IPS DF 19.7 (cell line): ENCODE results near the gene ANO6.

Experiments used
- DNase-seq: peaks from one replicate; pipeline ENCODE4 v3.0.0-alpha.2; 2013; ENCODE audit warnings: low read depth, low spot score

ANO6 gene

DNA sequence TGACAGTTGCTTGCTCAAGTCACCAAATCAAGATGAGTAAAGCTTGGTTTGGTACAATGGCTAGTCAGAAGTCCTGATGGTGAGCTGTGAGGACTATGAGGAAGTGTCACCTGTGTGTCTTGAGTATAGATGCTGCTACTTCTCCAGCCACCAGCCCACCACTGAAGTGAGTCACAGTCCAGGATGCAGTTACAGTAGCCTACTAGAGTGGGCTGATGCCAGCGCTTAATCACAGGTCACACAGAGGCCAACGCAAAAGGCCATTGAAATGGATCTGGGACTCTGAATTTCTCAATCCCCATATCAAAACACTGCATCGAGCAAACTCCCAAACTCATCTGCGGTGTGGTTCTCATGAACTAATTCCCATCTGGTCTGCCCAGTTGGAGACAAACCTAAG, 223.1 kb downstream of the ANO6 start:
- no peak for DNase-seq

DNA sequence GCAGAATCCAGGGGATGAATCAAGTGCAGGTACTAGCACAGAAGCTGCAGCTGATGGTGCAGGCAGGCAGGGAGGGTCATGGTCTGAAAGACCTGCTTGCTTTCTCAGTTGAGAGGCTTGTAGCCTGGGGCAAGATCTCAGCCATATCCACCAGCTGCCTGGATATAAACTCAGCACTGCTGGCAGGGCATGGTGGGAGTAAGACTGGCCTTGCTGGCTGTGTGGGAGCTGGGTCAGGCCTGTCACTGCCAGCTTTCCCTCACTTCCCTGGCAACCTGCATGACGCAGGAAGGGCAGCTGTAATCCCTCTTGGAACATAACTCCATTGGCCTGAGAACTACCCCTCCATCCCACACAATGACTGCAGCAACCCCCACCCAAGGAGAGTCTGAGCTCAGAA, 230.1 kb downstream of the ANO6 start:
- DNase-seq: no peak

DNA sequence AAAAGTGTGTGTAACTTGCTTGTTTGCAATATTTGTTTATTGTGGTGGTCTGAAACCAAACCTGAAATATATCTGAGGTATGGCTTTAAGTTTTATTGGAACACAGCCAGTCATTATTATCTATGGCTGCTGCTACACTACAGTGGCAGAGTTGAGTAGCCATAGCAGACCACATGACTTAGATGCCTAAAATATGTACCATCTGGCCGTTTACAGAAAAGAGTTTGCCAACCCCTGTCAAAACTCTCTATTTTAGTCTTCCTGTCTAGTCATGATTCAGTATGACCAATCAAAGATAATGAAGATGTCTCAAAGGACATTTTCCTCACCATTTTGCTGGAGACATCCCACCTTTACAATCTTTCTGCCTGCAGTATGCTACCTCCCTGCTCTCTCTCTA, 242.3 kb downstream of the ANO6 start:
- DNase-seq: no peak

DNA sequence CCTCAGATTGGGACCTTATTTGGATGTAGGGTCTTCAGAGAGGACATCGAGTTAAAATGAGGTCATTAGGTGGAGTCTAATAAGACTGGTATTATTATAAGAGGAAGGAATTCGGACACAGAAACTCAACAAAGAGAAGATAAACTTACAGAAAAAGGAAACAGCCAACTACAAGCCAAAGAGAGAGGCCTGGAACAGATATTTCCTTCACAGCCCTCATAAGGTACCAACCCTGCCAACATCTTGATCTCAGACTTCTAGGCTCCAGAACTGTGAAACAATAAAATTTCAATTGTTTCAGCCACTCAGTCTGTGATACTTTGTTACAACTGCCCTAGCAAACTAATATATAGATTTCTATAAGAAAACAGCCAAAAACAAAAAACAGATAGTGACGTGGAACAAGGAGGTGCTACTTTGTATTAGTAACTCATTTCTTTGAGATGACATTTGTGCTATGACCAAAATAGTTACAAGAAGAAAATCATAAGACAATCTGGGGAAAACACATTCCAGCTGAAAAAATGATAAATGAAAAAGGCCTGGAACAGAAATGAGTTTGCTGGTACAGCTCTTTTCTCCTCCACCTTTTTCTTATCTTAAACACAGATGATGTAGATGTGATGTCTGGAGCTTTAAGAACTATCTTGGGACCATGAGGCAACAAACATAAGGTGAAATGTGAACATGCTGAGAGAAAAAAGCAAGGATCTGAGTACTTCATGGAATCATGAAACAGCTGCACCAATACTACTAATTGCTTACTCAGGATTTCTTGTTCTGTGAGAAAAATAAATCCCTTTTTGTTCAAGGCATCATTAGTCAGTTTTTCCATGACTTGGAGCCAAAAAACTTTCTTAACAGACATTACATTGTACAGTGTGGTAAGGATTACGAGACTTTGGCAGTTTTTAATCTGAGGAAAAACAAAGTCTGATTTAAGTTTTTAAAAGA, 243.2 kb downstream of the ANO6 start:
- DNase-seq: no peak

DNA sequence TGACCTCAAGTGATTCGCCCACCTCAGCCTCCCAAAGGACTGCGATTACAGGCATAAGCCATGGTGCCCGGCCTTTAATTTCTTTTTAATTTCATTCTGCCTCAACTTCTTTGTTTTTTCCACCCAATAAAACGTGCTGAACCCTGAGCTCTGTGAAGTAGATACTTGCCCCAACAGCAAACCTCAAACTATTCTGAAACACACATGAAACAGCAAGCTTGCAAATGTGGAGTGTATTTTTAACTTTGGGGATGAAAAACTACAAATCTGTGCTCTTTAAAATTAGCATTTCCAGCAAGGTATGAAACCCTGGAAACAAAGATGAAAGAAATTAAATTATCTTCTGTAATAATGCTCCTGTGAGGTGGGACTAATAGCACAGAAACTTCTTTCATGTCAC, 246.6 kb downstream of the ANO6 start:
- DNase-seq: no peak

DNA sequence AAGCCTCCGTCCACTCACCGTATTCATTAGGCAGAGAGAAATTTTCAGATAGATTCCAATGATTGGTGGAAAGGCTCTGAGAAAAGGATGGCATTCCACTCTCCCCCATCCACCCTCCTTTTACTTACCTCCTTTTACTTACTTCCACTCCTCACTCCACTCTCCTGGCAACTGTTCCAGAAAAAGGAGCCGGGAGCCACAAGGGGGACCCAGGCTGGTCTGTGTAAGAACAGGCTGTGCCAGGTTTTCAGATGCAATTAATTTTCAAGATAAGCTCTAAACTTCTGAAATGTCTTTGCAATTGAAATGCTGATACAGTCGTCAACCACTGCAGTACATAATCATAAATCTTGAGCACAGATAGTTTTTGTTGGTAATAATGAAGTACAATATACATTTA, 248.8 kb downstream of the ANO6 start:
- DNase-seq: no peak

DNA sequence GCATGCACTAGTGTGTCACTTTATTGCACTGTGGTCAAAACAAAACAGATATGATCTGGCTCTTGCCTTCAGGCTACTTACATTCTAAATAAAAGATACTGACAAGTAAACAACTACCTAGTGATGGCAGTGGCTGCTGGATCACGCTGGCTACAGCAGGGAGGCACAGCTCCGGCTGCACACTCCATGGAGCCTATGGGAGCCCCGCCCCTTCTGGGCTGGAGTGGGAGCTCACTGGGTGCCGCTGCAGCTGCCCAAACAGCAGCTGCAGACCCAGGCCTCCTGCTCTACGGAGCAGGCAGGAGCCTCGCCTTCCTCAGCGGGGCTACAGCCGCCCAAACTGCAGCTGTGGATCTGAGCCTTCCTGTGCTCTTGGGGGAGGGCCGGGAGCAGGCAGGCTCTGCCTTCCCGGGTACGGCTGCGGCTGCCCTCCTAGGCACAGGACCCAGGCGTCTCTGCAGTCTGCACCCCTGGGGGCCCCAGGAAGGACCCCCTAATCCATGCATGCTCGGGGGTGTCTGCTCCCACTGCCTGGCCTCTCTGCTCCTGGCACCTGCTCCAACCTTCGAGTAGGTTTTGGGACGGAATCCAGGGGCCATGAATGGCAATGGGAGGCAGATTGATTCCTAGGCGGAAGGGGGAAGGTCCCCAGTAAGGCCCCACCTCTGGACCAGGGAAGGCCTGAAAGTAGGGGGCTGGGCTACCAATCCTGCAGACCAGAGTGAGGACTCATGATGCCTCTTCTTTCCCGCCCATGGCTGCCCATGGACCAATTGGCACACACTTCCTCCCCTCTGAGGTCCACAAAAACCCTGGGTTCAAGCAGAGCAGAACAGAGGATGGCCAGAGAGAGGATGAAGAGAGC, 253.1 kb downstream of the ANO6 start:
- no peak for DNase-seq

DNA sequence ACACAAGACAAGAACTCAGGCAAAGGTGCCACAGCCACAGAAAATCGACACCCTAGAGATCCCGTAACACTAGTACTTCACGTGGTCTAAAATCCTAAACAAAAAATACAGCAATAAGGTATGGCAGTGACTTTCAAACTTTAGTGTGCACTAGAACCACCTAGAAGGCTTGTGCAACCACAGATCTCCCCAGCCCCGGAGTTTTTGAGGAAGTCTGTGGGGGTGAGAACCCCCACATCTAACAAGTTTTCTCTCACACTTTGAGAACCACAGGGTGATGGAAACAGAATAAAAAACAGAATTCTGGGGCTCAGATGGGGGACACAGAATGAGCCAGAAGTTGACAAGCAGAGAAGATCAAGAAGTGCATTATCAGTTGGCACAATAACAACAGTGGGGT, 254.0 kb downstream of the ANO6 start:
- DNase-seq: no peak

DNA sequence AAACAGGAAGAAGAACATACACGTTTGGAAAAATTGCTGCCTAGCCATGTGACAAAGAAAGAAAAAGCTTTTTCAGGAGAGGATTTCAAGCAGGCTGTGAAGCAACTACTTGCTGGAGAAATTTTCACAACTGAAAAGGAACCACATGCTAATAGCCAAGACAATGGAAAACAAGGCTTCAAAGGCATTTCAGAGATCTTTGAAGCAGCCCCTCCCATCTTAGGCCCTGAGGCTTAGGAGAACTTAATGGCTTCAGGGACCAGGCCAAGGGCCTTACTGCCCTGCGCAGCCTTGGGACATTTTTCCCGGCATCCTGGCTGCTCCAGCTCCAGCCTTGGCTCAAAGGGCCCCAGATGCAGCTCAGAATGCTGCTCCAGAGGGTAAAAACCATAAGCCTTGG, 257.7 kb downstream of the ANO6 start:
- DNase-seq: no peak

DNA sequence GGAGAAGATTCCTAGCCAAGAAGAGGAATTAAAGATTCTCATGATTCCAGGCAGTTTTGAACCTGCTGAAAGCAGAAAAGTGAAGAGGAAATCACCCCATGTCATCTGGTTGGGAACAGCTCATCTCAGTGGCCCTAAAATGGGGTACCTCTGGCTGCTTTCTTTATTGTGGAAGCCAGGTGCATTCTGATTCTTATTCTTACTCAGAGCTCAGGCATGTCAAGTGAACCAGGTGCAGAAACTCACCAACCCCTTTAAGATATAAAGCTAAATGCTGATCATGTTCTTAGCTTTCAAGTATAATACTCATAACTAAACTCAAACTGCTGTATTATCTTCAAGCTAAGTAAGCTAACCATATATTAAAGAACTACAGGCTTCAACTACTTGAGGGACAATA, 259.7 kb downstream of the ANO6 start:
- DNase-seq: no peak

DNA sequence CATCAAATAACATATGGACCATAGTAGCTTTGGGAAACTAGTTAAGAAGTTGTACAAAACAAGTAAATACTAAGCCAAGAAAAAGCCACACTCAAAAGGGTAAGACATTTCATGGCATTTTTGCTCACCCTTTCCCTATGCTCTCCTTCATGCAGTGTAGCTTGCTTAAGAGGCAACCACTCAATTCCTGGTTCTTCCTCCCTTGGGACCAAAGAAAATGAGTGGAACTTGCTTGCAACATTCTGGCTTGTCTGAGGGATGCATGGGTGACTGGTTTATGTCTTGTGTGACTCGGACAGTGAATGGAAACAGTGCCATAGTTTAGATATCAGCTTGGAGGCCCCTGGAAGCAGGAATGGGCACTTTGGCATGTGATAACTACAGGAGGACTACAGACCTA, 261.6 kb downstream of the ANO6 start:
- no peak for DNase-seq

DNA sequence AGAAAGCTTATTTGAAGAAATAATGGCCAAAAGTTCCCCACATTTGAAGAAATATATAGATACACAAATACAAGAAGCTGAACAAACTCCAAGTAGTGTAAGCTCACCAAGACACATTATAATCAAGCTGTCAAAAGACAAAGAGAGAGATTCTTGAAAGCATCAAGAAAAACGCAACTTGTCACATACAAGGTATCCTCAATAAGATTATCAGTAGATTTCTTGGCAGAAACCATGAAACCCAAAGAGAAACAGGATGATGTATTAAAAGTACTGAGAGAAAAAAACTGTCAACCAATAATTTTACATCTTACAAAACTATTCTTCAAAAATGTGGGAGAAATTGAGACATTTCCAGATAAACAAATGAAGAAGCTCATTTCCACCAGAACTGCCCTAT, 263.0 kb downstream of the ANO6 start:
- no peak for DNase-seq

DNA sequence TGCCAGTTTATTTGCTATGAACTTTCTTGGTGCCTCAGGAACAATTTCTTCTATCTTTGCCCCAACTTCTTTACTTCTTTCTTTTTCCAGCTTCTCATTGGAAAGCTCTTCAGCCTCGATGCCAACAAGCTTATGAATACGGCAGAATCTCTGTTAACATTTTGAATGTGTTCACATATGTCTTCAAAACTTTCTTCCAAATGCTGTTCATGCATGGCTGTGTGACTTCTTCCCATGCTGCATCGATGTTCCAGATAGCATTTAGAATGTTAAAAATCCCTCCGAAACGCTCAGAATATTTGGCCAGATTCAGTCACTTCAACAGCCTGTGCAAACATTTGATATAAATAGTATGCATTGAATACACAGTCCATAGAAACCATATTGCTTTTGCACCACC, 265.9 kb downstream of the ANO6 start:
- DNase-seq: no peak

DNA sequence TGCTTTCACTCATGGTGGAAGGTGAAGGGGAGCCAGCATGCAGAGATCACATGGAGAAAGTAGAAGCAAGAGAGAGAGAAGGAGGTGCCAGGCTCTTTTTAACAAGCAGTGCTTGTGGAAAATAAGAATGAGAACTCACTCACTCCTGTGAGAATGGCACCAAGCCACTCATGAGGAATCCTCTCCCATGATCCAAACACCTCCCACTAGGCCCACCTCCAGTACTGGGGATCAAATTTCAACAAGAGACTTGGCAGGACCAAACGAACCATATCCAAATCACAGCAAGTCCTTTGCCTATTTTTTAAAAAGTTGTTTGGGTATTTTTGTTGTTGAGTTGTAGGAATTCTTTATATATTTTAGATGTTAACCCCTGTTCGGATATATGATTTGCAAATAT, 267.7 kb downstream of the ANO6 start:
- no peak for DNase-seq
